ENCODE results near the gene MTA3. TPM values are rescaled to one million over a fixed set of nuclear protein-coding genes. Genes with fewer than 3 reads are reported as not detected.

Gene MTA3
- total and polyA plus RNA-seq, 11 donors = 11.9 to 31.8 (median 23.3) TPM

GRCh38 chr2:42792087-42792582, 223.7 kb downstream of the MTA3 start:
- Histone ChIP-seq H3K9me3 (no peaks in the 10 kb centered on the region), H3K27me3 (peaks cover 0 to 6% (median 0%) of the 10 kb centered on the region in 9 donors), H3K4me1 (peaks cover 0 to 44% (median 16%) of the 10 kb centered on the region in 12 donors), H3K4me3 (peak overlapping the region; percentile 47 to 81 (median 60)), H3K36me3 (no peaks in the 10 kb centered on the region), H3K27ac (peak overlapping the region; percentile 69 to 97 (median 84))
- DNase-seq = no peak
- peak; percentile 26 to 74 (median 65) for ATAC-seq
- no peak for TF ChIP-seq POLR2A (IDR thresholded peaks at IDR 0.05)
- TF ChIP-seq, protein P1, sequence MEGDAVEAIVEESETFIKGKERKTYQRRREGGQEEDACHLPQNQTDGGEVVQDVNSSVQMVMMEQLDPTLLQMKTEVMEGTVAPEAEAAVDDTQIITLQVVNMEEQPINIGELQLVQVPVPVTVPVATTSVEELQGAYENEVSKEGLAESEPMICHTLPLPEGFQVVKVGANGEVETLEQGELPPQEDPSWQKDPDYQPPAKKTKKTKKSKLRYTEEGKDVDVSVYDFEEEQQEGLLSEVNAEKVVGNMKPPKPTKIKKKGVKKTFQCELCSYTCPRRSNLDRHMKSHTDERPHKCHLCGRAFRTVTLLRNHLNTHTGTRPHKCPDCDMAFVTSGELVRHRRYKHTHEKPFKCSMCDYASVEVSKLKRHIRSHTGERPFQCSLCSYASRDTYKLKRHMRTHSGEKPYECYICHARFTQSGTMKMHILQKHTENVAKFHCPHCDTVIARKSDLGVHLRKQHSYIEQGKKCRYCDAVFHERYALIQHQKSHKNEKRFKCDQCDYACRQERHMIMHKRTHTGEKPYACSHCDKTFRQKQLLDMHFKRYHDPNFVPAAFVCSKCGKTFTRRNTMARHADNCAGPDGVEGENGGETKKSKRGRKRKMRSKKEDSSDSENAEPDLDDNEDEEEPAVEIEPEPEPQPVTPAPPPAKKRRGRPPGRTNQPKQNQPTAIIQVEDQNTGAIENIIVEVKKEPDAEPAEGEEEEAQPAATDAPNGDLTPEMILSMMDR (IDR thresholded peaks at IDR 0.05) = no peak
- WGBS, 4 donors = 12 to 20% (median 16%) methylated on average over 6 to 18 of the region's 18 CpGs
- intact Hi-C loops (cut with DNase I) = loop anchor here in 1 of 10 donors (5.0 kb wide), 1 partner anchor 295 kb away; no protein-coding TSS in a partner anchor

- H3K4me1 ChIP-seq = peaks cover 0 to 44% (median 16%) of the 10 kb centered on the region in 12 donors
- H3K27me3 ChIP-seq = peaks cover 0 to 6% (median 0%) of the 10 kb centered on the region in 9 donors
- TF ChIP-seq POLR2A (IDR thresholded peaks at IDR 0.05) = peak in 1 of 2 donors; percentile 20
- TF ChIP-seq, protein P1 (IDR thresholded peaks at IDR 0.05) = peak in 8 of 12 donors; percentile 5 to 41 (median 18)
- 1 to 3% (median 2%) methylated on average over 49 to 75 of the region's 75 CpGs for WGBS, 4 donors
- peak; percentile 57 to 83 (median 65) for DNase-seq
- intact Hi-C loops (cut with DNase I) = loop anchor here in 1 of 10 donors (5.0 kb wide), 1 partner anchor 295 kb away; no protein-coding TSS in a partner anchor
- ATAC-seq = peak in 3 of 4 donors; percentile 33 to 61 (median 39)
- no peaks in the 10 kb centered on the region for H3K9me3 ChIP-seq
- no peaks in the 10 kb centered on the region for H3K36me3 ChIP-seq
- H3K27ac ChIP-seq = peak within 1 kb of the TSS; percentile 69 to 97 (median 84)
- peak within 1 kb of the TSS; percentile 47 to 81 (median 60) for H3K4me3 ChIP-seq
These were observed 224.3 kb downstream of the MTA3 start, which contains the start of gene HAAO for GRCh38 chr2:42792583-42793333. Gene HAAO (minus strand): TSS chr2:42792583. CDS start chr2:42792536, 47 bp downstream.

DNA sequence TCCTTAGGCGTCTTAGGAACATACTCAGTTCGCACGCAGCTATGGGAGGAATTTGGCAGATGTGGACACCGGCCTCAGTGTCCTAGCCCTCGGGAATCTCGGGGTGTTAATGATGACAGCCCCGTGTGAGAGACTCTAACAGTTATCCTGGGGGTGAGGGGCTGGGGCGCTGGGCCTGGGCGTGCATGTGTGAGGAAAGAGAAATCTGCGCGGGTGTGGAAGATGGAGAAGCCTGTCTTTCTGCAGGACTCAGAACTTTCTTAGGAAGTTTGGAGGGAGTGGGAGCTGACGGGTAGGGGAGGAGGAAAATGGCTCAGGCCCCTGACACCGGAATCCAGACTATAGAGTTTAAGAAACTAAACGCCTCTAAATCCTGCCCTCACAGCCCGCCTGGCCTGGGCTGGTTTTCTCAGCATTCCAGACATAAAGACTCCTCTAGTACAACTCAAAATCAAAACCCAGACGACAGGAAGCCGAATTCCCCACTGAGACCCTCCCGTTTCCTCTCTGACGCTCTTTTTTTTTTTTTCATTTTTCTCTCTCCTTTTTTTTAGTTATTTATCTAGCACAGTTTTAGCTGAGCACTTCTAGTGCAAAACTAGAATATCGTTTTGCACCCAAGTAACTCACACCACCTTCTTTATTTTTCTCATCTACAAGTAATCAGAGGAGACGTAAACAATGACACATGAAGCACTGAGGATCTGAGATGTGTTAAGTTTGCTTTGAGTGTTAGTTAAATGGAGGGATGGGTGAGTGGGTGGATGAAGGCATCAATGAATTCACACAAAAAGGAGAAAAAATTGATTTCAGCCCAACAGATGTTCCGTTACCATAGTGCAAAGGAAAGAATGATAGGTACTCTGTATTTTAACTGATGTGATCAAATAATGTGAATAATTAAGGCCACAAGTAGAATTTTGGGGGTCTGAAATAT, 225.2 kb downstream of the MTA3 start:
- DNase-seq (peak in 2 of 5 donors; percentile 51 to 62), ATAC-seq (peak in 2 of 4 donors; percentile 34 to 38)
- WGBS, 4 donors = 31 to 43% (median 36%) methylated on average over 19 to 22 of the region's 22 CpGs
- TF ChIP-seq POLR2A (IDR thresholded peaks at IDR 0.05) = no peak
- TF ChIP-seq, protein P1 (IDR thresholded peaks at IDR 0.05) = no peak
- Histone ChIP-seq H3K4me3 (peak overlapping the region; percentile 47 to 81 (median 60)), H3K27ac (peak overlapping the region; percentile 69 to 97 (median 84)), H3K27me3 (peaks cover 0 to 6% (median 0%) of the 10 kb centered on the region in 9 donors), H3K9me3 (no peaks in the 10 kb centered on the region), H3K4me1 (peaks cover 0 to 44% (median 16%) of the 10 kb centered on the region in 12 donors), H3K36me3 (no peaks in the 10 kb centered on the region)
- intact Hi-C loops (cut with DNase I) = loop anchor here in 1 of 10 donors (5.0 kb wide), 1 partner anchor 296 kb away; no protein-coding TSS in a partner anchor
